ENCODE measurements around the gene PRICKLE2. TPM values are rescaled to one million over a fixed set of nuclear protein-coding genes. Genes with fewer than 3 reads are reported as not detected.
A peak's percentile ranks its signal among the peaks of the same experiment; 100 is the strongest.

The PRICKLE2 gene
- total and polyA plus RNA-seq, 3 donors from 2014 or later = 5.5 to 10.1 (median 9.1) TPM

GRCh38 chr3:64155328-64155727, 69.9 kb downstream of the PRICKLE2 start:
- intact Hi-C loops (cut with DNase I; ENCODE audit: low total_unique reads) = no loop called here
- WGBS, 2 donors = 79 to 85% methylated on average over 3 of the region's 3 CpGs
- peaks cover 6% of the 10 kb centered on the region for H3K4me1 ChIP-seq
- no peak overlapping the region for H3K27ac ChIP-seq
- no peaks in the 10 kb centered on the region for H3K36me3 ChIP-seq (ENCODE audit: low read depth, missing control alignments)
- no peak for DNase-seq
- no peaks in the 10 kb centered on the region for H3K27me3 ChIP-seq
- TF ChIP-seq CTCF (IDR thresholded peaks at IDR 0.05) (no peak), POLR2A (IDR thresholded peaks at IDR 0.05) (no peak)
- H3K4me3 ChIP-seq = no peak overlapping the region
- no peaks in the 10 kb centered on the region for H3K9me3 ChIP-seq

GRCh38 chr3:64152676-64153466, 72.4 kb downstream of the PRICKLE2 start:
- WGBS, 2 donors = 91 to 93% methylated on average over 9 of the region's 9 CpGs
- intact Hi-C loops (cut with DNase I; ENCODE audit: low total_unique reads) = no loop called here
- no peak overlapping the region for H3K27ac ChIP-seq
- H3K36me3 ChIP-seq (ENCODE audit: low read depth, missing control alignments) = no peaks in the 10 kb centered on the region
- H3K4me3 ChIP-seq = no peak overlapping the region
- no peaks in the 10 kb centered on the region for H3K9me3 ChIP-seq
- H3K4me1 ChIP-seq = peaks cover 9% of the 10 kb centered on the region
- no peak for TF ChIP-seq POLR2A (IDR thresholded peaks at IDR 0.05)
- H3K27me3 ChIP-seq = no peaks in the 10 kb centered on the region
- no peak for DNase-seq

- intact Hi-C loops (cut with DNase I; ENCODE audit: low total_unique reads) = no loop called here
- Histone ChIP-seq H3K4me1 (peaks cover 9% of the 10 kb centered on the region), H3K9me3 (no peaks in the 10 kb centered on the region), H3K27me3 (no peaks in the 10 kb centered on the region), H3K27ac (no peak overlapping the region), H3K36me3 (ENCODE audit: low read depth, missing control alignments) (no peaks in the 10 kb centered on the region), H3K4me3 (no peak overlapping the region)
- no peak for TF ChIP-seq POLR2A (IDR thresholded peaks at IDR 0.05)
- no peak for TF ChIP-seq CTCF (IDR thresholded peaks at IDR 0.05)
- DNase-seq = no peak
- 72 to 79% methylated on average over 2 of the region's 2 CpGs for WGBS, 2 donors
These were observed 73.2 kb downstream of the PRICKLE2 start for GRCh38 chr3:64152086-64152485.

- Histone ChIP-seq H3K4me3 (no peak overlapping the region), H3K9me3 (no peaks in the 10 kb centered on the region), H3K27me3 (no peaks in the 10 kb centered on the region), H3K4me1 (peaks cover 9% of the 10 kb centered on the region), H3K36me3 (ENCODE audit: low read depth, missing control alignments) (no peaks in the 10 kb centered on the region), H3K27ac (no peak overlapping the region)
- TF ChIP-seq POLR2A (IDR thresholded peaks at IDR 0.05) (no peak), CTCF (IDR thresholded peaks at IDR 0.05) (no peak)
- WGBS, 2 donors = 75 to 84% methylated on average over 5 of the region's 5 CpGs
- DNase-seq = no peak
- intact Hi-C loops (cut with DNase I; ENCODE audit: low total_unique reads) = no loop called here
These were observed 73.9 kb downstream of the PRICKLE2 start for GRCh38 chr3:64151342-64151871.

- 55 to 67% methylated on average over 12 to 13 of the region's 13 CpGs for WGBS, 2 donors
- Histone ChIP-seq H3K9me3 (no peaks in the 10 kb centered on the region), H3K36me3 (ENCODE audit: low read depth, missing control alignments) (no peaks in the 10 kb centered on the region), H3K4me3 (no peak overlapping the region), H3K27me3 (no peaks in the 10 kb centered on the region), H3K4me1 (peaks cover 9% of the 10 kb centered on the region), H3K27ac (no peak overlapping the region)
- DNase-seq = peak; percentile 37
- intact Hi-C loops (cut with DNase I; ENCODE audit: low total_unique reads) = no loop called here
- TF ChIP-seq POLR2A (IDR thresholded peaks at IDR 0.05) = no peak
- no peak for TF ChIP-seq CTCF (IDR thresholded peaks at IDR 0.05)
These were observed 74.6 kb downstream of the PRICKLE2 start for GRCh38 chr3:64150623-64151207.

Measured in testis (tissue), 3 donors.